ENCODE measurements around the gene SLC27A5. TPM values are rescaled to one million over a fixed set of nuclear protein-coding genes. Genes with fewer than 3 reads are reported as not detected.
A peak's percentile ranks its signal among the peaks of the same experiment; 100 is the strongest.

Gene SLC27A5
- total and polyA plus RNA-seq, 9 of the 15 experiments (the other 6 are each of a cell fraction or from before 2014, with no cell fraction given): 42.2 to 318 (median 64.7) TPM

DNA sequence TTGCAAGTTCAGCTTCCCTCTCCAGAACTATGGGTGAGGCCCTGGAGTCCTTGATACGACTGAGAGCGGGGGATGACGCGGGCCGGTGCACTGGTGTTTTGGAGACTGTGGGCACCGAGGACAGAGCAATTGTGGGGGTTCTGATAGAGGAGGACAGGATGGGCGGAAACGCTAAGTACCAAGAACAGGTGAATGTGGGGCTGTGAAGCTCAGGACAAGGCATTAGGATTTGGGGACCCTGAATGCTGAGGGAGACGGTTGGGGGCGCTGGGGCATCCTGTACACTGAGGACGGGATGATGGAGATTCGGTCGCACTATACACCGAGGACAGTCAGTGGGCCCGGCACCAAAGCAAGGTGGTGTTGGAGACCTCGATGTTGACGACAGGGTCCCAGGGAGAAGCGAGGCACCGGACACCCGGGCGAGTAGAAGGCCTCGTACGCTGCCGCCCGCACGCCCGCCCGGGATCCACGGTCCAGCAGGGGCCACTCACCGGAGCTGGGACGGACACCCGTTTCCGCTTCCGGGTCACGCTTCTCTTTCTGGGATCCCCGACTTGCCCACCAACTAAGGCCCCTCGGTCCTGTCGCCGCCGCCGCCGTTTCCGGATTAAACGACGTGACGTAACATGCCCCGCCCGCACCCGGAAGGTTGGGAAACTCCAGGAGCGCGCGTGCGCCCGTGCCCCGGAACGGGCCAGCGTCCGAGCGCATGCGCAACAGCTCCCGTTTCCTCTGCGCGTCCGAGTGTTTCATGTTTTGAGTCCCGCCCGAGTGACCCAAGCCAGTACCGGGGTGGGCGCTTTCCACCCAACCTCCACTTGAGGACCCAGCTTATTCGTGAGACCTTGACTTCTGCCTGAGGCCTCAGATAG, 42.9 kb upstream of the SLC27A5 start, which contains the start of gene CHMP2A (continued):
- TF ChIP-seq, protein P1, sequence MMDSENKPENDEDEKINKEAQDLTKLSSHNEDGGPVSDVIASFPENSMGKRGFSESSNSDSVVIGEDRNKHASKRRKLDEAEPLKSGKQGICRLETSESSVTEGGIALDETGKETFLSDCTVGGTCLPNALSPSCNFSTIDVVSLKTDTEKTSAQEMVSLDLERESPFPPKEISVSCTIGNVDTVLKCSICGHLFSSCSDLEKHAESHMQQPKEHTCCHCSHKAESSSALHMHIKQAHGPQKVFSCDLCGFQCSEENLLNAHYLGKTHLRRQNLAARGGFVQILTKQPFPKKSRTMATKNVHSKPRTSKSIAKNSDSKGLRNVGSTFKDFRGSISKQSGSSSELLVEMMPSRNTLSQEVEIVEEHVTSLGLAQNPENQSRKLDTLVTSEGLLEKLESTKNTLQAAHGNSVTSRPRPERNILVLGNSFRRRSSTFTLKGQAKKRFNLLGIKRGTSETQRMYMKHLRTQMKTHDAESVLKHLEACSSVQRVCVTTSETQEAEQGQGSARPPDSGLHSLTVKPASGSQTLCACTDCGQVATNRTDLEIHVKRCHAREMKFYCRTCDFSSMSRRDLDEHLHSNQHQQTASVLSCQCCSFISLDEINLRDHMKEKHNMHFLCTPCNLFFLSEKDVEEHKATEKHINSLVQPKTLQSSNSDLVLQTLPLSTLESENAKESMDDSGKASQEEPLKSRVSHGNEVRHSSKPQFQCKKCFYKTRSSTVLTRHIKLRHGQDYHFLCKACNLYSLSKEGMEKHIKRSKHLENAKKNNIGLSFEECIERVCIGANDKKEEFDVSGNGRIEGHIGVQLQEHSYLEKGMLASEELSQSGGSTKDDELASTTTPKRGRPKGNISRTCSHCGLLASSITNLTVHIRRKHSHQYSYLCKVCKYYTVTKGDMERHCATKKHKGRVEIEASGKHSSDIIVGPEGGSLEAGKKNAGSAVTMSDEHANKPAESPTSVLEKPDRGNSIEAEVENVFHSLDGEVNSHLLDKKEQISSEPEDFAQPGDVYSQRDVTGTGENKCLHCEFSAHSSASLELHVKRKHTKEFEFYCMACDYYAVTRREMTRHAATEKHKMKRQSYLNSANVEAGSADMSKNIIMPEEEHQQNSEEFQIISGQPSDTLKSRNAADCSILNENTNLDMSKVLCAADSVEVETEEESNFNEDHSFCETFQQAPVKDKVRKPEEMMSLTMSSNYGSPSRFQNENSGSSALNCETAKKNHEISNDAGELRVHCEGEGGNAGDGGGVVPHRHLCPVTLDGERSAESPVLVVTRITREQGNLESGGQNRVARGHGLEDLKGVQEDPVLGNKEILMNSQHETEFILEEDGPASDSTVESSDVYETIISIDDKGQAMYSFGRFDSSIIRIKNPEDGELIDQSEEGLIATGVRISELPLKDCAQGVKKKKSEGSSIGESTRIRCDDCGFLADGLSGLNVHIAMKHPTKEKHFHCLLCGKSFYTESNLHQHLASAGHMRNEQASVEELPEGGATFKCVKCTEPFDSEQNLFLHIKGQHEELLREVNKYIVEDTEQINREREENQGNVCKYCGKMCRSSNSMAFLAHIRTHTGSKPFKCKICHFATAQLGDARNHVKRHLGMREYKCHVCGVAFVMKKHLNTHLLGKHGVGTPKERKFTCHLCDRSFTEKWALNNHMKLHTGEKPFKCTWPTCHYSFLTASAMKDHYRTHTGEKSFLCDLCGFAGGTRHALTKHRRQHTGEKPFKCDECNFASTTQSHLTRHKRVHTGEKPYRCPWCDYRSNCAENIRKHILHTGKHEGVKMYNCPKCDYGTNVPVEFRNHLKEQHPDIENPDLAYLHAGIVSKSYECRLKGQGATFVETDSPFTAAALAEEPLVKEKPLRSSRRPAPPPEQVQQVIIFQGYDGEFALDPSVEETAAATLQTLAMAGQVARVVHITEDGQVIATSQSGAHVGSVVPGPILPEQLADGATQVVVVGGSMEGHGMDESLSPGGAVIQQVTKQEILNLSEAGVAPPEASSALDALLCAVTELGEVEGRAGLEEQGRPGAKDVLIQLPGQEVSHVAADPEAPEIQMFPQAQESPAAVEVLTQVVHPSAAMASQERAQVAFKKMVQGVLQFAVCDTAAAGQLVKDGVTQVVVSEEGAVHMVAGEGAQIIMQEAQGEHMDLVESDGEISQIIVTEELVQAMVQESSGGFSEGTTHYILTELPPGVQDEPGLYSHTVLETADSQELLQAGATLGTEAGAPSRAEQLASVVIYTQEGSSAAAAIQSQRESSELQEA (IDR thresholded peaks at IDR 0.05; ENCODE audit: low read depth): no peak
- no peak for TF ChIP-seq GATAD2A (IDR thresholded peaks at IDR 0.05)
- TF ChIP-seq CTBP1 (IDR thresholded peaks at IDR 0.05; ENCODE audit: borderline replicate concordance): peak; percentile 68; the same call in 1 of the 2 replicates
- peak in 1 of 2 experiments; percentile 22; a peak in 1 of 4 replicates for TF ChIP-seq SIX5 (IDR thresholded peaks at IDR 0.05; ENCODE audit: borderline replicate concordance in 1 of 2, insufficient read depth in 1 of 2, low read depth in 1 of 2, low read length in 2 of 2)
- TF ChIP-seq ZFP30 (CRISPR knock-in tag; IDR thresholded peaks at IDR 0.05; ENCODE audit: borderline replicate concordance): no peak
- no peak for TF ChIP-seq PCBP1 (IDR thresholded peaks at IDR 0.05; ENCODE audit: low read depth, low read length, poor library complexity, severe bottlenecking)
- TF ChIP-seq RHOXF2B (CRISPR knock-in tag; conservative IDR thresholded peaks at IDR 0.05): peak; percentile 84
- TF ChIP-seq PTBP1 (IDR thresholded peaks at IDR 0.05; ENCODE audit: low read depth, low read length): 0 out of 2 replicates have a peak, but pooled peaks have one; percentile 30
- no peak for TF ChIP-seq CBFA2T2 (conservative IDR thresholded peaks at IDR 0.05)
- 0 out of 2 replicates have a peak, but pooled peaks have one; percentile 14 for TF ChIP-seq ZNF436 (CRISPR knock-in tag; IDR thresholded peaks at IDR 0.05)
- TF ChIP-seq CBX1 (IDR thresholded peaks at IDR 0.05; ENCODE audit: low read depth): peak; percentile 66; the same call in 1 of the 2 replicates
- TF ChIP-seq, protein P2, sequence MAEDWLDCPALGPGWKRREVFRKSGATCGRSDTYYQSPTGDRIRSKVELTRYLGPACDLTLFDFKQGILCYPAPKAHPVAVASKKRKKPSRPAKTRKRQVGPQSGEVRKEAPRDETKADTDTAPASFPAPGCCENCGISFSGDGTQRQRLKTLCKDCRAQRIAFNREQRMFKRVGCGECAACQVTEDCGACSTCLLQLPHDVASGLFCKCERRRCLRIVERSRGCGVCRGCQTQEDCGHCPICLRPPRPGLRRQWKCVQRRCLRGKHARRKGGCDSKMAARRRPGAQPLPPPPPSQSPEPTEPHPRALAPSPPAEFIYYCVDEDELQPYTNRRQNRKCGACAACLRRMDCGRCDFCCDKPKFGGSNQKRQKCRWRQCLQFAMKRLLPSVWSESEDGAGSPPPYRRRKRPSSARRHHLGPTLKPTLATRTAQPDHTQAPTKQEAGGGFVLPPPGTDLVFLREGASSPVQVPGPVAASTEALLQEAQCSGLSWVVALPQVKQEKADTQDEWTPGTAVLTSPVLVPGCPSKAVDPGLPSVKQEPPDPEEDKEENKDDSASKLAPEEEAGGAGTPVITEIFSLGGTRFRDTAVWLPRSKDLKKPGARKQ (CRISPR knock-in tag; IDR thresholded peaks at IDR 0.05): no peak
- TF ChIP-seq LCOR (CRISPR knock-in tag; IDR thresholded peaks at IDR 0.05): peak; percentile 77
- TF ChIP-seq ETV6 (IDR thresholded peaks at IDR 0.05; ENCODE audit: borderline replicate concordance in 1 of 2, low read depth in 2 of 2, low read length in 1 of 2): peak in 1 of 2 experiments; percentile 76; a peak in 2 of 4 replicates
- 0 out of 2 replicates have a peak, but pooled peaks have one; percentile 24 for TF ChIP-seq ETV6 (CRISPR knock-in tag; IDR thresholded peaks at IDR 0.05; ENCODE audit: borderline replicate concordance)
- TF ChIP-seq RBM39 (optimal IDR thresholded peaks at IDR 0.05; ENCODE audit: low read depth, low read length): peak; percentile 31

All from K562 (cell line).